Activated B cell treated with CpG ODN at 0.5 μM for 24 hours (primary cell): ENCODE measurements around the gene FBXO24. TPM values are rescaled to one million over a fixed set of nuclear protein-coding genes. Genes with fewer than 3 reads are reported as not detected.
"Not testable (repeated sequence)": the region's sequence is repeated elsewhere in the genome, so short reads cannot be mapped to it uniquely, and the experiment has no call there.

Experiments used
- ATAC-seq: fragments of 200-7000 bp; cut with Tn5 transposase; one replicate; pipeline ENCODE4 v1.10.0; 2021; ENCODE audit warnings: low read depth, mild to moderate bottlenecking, moderate library complexity
- CTCF ChIA-PET: fragments of 350-600 bp; sonication (Branson Sonifier 250); formaldehyde crosslinking; loops from one replicate; lab custom pipeline; 2021; ENCODE audit warnings: antibody characterized with exemption; lab: Charles Lee
- POLR2A ChIA-PET: fragments of 350-600 bp; sonication (Branson Sonifier 250); formaldehyde crosslinking; loops from one replicate; lab custom pipeline; 2021; ENCODE audit warnings: antibody characterized with exemption; lab: Charles Lee
- DNase-seq: peaks from one replicate; pipeline ENCODE4 v3.0.0; 2022
- H3K27ac Mint-ChIP-seq: one replicate; pipeline ENCODE4 v1.8.0; 2020; ENCODE audit warnings: mixed read lengths
- H3K27me3 Mint-ChIP-seq: one replicate; pipeline ENCODE4 v1.8.0; 2021; ENCODE audit warnings: mixed read lengths
- H3K36me3 Mint-ChIP-seq: one replicate; pipeline ENCODE4 v1.8.0; 2021; ENCODE audit warnings: low read depth, mixed read lengths
- H3K4me1 Mint-ChIP-seq: one replicate; pipeline ENCODE4 v1.8.0; 2021; ENCODE audit warnings: mixed read lengths
- H3K4me3 Mint-ChIP-seq: one replicate; pipeline ENCODE4 v1.8.0; 2020; ENCODE audit warnings: mild to moderate bottlenecking, mixed read lengths
- H3K9me3 Mint-ChIP-seq: one replicate; pipeline ENCODE4 v1.8.0; 2020; ENCODE audit warnings: mixed read lengths
- intact Hi-C: fragments of 100-400 bp; cut with micrococcal nuclease; formaldehyde crosslinking; loops from one replicate; pipeline ENCODE4 v1.15.1; 2024
- total RNA-seq: library from RNA; stranded (reverse); gene quantifications from 2 replicates; pipeline ENCODE4 v1.2.3, GENCODE V29; 2022
- TF ChIP-seq, protein P1 (sequence below): fragments of 200-600 bp; IDR thresholded peaks from one replicate; pipeline ENCODE4 v1.8.0; 2022; ENCODE audit warnings: antibody characterized with exemption, mild to moderate bottlenecking

Gene FBXO24
- total RNA-seq, 1 donor from 2014 or later, result 1.9 TPM

DNA sequence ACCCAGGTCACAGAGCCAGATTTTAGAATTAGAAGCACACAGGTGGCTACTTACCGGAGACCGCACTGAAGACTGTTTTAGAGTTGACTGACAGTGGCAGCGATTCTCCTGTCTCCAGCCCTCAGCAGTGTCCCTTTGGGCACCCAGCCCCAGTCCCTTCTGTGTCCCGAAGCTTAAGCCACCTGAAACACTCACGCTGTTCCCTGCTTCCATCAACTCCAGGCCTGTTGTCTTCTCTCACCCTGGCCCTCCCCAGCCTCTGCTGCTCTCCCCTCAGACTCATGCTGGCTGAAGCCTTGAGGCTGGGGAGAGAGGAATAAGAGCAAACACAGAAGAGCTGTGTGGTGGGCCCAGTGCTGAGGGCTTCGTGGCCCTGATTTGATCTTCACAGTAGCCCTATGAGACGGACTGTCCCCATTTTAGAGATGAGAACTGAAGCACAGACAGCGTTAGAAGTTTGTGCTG lies 23.0 kb upstream of the FBXO24 start:
- no peak for DNase-seq
- H3K36me3 Mint-ChIP-seq, result peaks cover 3% of the 10 kb centered on the region
- no peak overlapping the region for H3K4me3 Mint-ChIP-seq
- CTCF ChIA-PET, result interaction anchor here (0.9 to 3.1 kb wide), 7 partner anchors 14 to 289 kb away, joined by 3 to 24 read pairs (median 9); partner anchors contain the start of genes FBXO24, LRCH4 and SLC12A9
- TF ChIP-seq, protein P1, sequence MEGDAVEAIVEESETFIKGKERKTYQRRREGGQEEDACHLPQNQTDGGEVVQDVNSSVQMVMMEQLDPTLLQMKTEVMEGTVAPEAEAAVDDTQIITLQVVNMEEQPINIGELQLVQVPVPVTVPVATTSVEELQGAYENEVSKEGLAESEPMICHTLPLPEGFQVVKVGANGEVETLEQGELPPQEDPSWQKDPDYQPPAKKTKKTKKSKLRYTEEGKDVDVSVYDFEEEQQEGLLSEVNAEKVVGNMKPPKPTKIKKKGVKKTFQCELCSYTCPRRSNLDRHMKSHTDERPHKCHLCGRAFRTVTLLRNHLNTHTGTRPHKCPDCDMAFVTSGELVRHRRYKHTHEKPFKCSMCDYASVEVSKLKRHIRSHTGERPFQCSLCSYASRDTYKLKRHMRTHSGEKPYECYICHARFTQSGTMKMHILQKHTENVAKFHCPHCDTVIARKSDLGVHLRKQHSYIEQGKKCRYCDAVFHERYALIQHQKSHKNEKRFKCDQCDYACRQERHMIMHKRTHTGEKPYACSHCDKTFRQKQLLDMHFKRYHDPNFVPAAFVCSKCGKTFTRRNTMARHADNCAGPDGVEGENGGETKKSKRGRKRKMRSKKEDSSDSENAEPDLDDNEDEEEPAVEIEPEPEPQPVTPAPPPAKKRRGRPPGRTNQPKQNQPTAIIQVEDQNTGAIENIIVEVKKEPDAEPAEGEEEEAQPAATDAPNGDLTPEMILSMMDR, result no peak
- H3K9me3 Mint-ChIP-seq, result no peaks in the 10 kb centered on the region
- intact Hi-C loops, result no loop called here
- no peak overlapping the region for H3K27ac Mint-ChIP-seq
- no peaks in the 10 kb centered on the region for H3K27me3 Mint-ChIP-seq
- no peak for ATAC-seq
- H3K4me1 Mint-ChIP-seq, result peaks cover 19% of the 10 kb centered on the region
- POLR2A ChIA-PET, result interaction anchor here (0.5 to 2.8 kb wide), 2 partner anchors 22 to 232 kb away, joined by 3 to 31 read pairs; partner anchors contain the start of genes FBXO24 and LRCH4

DNA sequence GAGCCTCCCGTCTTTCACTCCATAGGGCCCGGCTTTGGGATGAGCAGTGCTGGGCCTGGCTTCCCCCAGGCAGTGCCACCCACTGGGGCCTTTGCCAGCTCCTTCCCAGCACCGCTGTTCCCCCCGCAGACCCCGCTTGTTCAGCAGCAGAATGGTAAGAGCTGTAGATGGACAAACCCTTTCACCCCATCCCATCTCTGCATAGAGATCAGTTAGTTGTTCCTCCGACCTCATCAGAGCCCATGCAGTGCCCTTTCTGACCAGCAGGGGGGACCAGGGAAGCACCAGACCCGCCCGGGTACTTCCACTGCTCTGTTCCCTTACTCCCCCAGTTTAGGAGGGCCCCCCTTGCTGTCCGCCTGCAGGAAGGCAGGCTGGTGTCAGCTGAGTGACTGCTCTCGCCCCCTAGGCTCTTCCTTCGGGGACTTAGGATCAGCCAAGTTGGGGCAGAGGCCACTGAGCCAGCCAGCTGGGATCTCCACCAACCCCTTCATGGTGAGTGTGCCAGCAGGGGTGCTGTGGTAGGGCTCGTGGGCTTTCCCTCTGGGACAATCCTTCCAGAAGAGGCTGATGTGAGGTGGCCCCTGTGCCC lies 22.2 kb upstream of the FBXO24 start:
- no peaks in the 10 kb centered on the region for H3K27me3 Mint-ChIP-seq
- H3K9me3 Mint-ChIP-seq, result no peaks in the 10 kb centered on the region
- DNase-seq (peak; percentile 79), ATAC-seq (peak; percentile 78)
- ChIA-PET CTCF (interaction anchor here (0.9 to 3.1 kb wide), 14 partner anchors 15 to 288 kb away, joined by 3 to 24 read pairs (median 4); partner anchors contain the start of genes FBXO24, LRCH4, POP7 and SLC12A9), POLR2A (interaction anchor here (0.5 to 2.8 kb wide), 4 partner anchors 21 to 233 kb away, joined by 3 to 31 read pairs (median 4); partner anchors contain the start of genes FBXO24, LRCH4 and POP7)
- intact Hi-C loops, result loop anchor here (1.0 to 2.0 kb wide), 6 partner anchors 24 to 288 kb away; partner anchors contain the start of gene SLC12A9
- H3K4me1 Mint-ChIP-seq, result peaks cover 25% of the 10 kb centered on the region
- peaks cover 3% of the 10 kb centered on the region for H3K36me3 Mint-ChIP-seq
- no peak overlapping the region for H3K27ac Mint-ChIP-seq
- TF ChIP-seq, protein P1, result peak; percentile 90
- H3K4me3 Mint-ChIP-seq, result no peak overlapping the region

DNA sequence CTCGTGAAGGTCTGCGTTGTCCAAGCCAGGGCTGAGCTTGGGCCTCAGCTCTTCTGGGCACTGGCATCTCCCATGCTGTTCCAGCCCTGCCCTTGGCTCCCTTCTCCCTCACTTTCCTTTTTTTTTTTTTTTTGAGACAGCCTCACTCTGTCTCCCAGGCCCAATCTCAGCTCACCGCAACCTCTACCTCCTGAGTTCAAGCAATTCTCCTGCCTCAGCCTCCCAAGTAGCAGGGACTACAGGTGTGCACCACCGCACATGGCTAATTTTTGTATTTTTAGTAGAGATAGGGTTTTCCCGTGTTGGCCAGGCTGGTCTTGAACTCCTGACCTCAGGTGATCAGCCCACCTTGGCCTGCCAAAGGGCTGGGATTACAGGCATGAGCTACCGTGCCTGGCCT lies 21.7 kb upstream of the FBXO24 start:
- peaks cover 27% of the 10 kb centered on the region for H3K4me1 Mint-ChIP-seq
- ChIA-PET CTCF (interaction anchor here (0.9 to 3.1 kb wide), 13 partner anchors 18 to 288 kb away, joined by 3 to 24 read pairs (median 4); partner anchors contain the start of genes FBXO24, LRCH4, POP7 and SLC12A9), POLR2A (interaction anchor here (0.7 to 2.8 kb wide), 3 partner anchors 20 to 141 kb away, joined by 3 to 31 read pairs (median 4); partner anchors contain the start of genes FBXO24, LRCH4 and POP7)
- not testable (repeated sequence) for H3K27me3 Mint-ChIP-seq, H3K27ac Mint-ChIP-seq, DNase-seq, H3K4me3 Mint-ChIP-seq, H3K9me3 Mint-ChIP-seq, ATAC-seq, H3K36me3 Mint-ChIP-seq
- intact Hi-C loops, result loop anchor here (1.0 to 2.0 kb wide), 6 partner anchors 24 to 288 kb away; partner anchors contain the start of gene SLC12A9

DNA sequence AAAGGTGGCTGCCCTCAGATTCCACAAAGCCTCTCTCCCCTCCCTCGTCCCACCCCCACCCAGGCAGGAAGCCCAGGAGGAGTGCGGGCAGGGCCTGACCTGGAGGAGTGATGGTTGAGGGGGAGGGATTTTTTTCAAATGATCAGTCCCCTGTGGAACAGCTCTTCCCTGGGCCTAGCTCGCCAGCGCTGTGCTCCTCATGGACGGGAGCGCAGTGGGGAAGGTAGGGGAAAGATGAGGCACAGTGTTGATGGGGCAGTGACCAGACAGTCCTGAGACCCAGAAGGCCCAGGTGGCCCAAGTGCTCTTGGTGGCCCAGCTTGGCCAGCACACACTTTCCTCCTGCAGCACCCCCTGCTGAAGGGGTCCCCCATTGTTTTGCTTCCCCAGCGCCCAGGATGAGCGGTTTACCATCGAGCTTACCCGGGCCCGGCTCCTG lies 21.0 kb upstream of the FBXO24 start:
- H3K27me3 Mint-ChIP-seq, result no peaks in the 10 kb centered on the region
- no peaks in the 10 kb centered on the region for H3K9me3 Mint-ChIP-seq
- H3K36me3 Mint-ChIP-seq, result peaks cover 3% of the 10 kb centered on the region
- no peak for DNase-seq
- no peak for ATAC-seq
- intact Hi-C loops, result loop anchor here (2.0 kb wide), 1 partner anchor 62 kb away; no protein-coding TSS in a partner anchor
- ChIA-PET CTCF (interaction anchor here (0.6 to 3.1 kb wide), 7 partner anchors 18 to 141 kb away, joined by 3 to 24 read pairs (median 6); partner anchors contain the start of genes FBXO24, LRCH4 and POP7), POLR2A (interaction anchor here (2.8 kb wide), 1 partner anchor 20 kb away, joined by 31 read pairs; the partner anchor contains the start of genes FBXO24 and LRCH4)
- TF ChIP-seq, protein P1, result no peak
- H3K27ac Mint-ChIP-seq, result no peak overlapping the region
- H3K4me1 Mint-ChIP-seq, result peaks cover 28% of the 10 kb centered on the region
- no peak overlapping the region for H3K4me3 Mint-ChIP-seq

DNA sequence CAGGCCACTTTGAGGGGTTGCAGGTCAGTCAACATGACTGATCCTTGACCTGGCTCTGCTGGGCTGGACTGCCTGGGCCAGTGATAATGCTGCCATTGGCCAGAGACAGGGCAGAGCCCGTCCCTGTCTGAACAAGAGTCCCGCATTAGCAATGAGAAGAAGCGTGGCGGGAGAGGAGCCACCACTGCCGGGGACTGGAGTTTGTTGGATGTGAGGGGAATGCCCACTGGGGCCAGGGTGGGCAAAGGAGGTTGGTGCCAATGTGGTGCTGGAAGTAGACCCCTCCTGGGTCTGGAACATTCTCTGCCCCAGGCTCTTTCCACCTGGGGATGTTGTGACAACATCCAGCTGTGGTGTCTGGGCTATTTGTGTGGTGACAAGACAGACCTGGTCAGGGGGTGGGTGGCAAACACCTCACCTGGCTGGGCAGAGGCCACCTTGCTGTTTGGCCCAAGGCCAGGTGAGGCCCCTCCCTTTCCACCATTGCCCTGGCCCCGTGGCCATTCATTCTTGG lies 20.1 kb upstream of the FBXO24 start:
- Mint-ChIP-seq H3K36me3 (peaks cover 3% of the 10 kb centered on the region), H3K4me3 (no peak overlapping the region), H3K4me1 (peaks cover 34% of the 10 kb centered on the region), H3K27me3 (no peaks in the 10 kb centered on the region), H3K27ac (no peak overlapping the region), H3K9me3 (no peaks in the 10 kb centered on the region)
- ChIA-PET POLR2A (interaction anchor here (0.6 to 2.8 kb wide), 4 partner anchors 19 to 81 kb away, joined by 4 to 31 read pairs (median 10); partner anchors contain the start of genes FBXO24 and LRCH4), CTCF (interaction anchor here (2.9 kb wide), 1 partner anchor 23 kb away, joined by 24 read pairs; no protein-coding TSS in a partner anchor)
- DNase-seq (no peak), ATAC-seq (no peak)
- TF ChIP-seq, protein P1, result no peak
- intact Hi-C loops, result no loop called here
